K562 (cell line): ENCODE measurements around the gene ZNF620.

Source experiments
- CEBPB ChIP-seq: fragments of 450-650 bp; IDR thresholded peaks from 2 replicates; pipeline ENCODE4 v1.6.1; 2016; ENCODE audit warnings: missing genetic modification characterization, missing compliant biosample characterization
- CEBPG ChIP-seq, 3 experiments: fragments of 200-800 bp in 1 of 3; sonication (Bioruptor generic) in 1 of 3; sonication (generic) in 1 of 3; formaldehyde crosslinking in 1 of 3; IDR thresholded peaks in 2 of 3; conservative IDR thresholded peaks in 1 of 3; 2 replicates each; pipeline versions ENCODE4 v1.6.1 to v1.8.0; 2016 to 2022; ENCODE audit warnings: missing compliant biosample characterization in 2 of 3, missing genetic modification characterization in 2 of 3, mild to moderate bottlenecking in 1 of 3, missing genetic modification reagents in 1 of 3
- HCFC1 ChIP-seq: IDR thresholded peaks from 2 replicates; pipeline ENCODE4 v1.6.1; 2012; ENCODE audit warnings: low read depth, low read length, improper control_type of control experiment
- MTA1 ChIP-seq: fragments of 450-650 bp; IDR thresholded peaks from 2 replicates; pipeline ENCODE4 v1.6.1; 2017; ENCODE audit warnings: borderline replicate concordance
- U2AF2 ChIP-seq: fragments of 200-400 bp; formaldehyde crosslinking; optimal IDR thresholded peaks from 2 replicates; pipeline ENCODE3; 2017; ENCODE audit warnings: low read depth, mild to moderate bottlenecking, low read length
- ZFP36 ChIP-seq: fragments of 150-350 bp; IDR thresholded peaks from 2 replicates; pipeline ENCODE4 v1.6.1; 2018; ENCODE audit warnings: low read length, low read depth; ENCODE audit not compliant: partially characterized antibody
- ZNF124 ChIP-seq: sonication (generic); formaldehyde crosslinking; IDR thresholded peaks from 2 replicates; pipeline ENCODE4 v1.8.1; 2022; ENCODE audit warnings: missing genetic modification reagents
- ZNF146 ChIP-seq: IDR thresholded peaks from one replicate; pipeline ENCODE4 v1.6.1; 2018; ENCODE audit warnings: missing compliant biosample characterization; ENCODE audit not compliant: unreplicated experiment
- TF ChIP-seq, protein P1 (sequence below), 3 experiments: IDR thresholded peaks in 2 of 3; conservative IDR thresholded peaks in 1 of 3; 2 replicates each; pipeline ENCODE4 v1.5.1; 2011 to 2012; ENCODE audit warnings: low read length in 3 of 3, mild to moderate bottlenecking in 3 of 3, control low read depth in 2 of 3, improper control_type of control experiment in 1 of 3, inconsistent platforms in 1 of 3, low read depth in 1 of 3, mixed read lengths in 1 of 3, moderate library complexity in 1 of 3; ENCODE audit not compliant: insufficient read depth in 2 of 3

DNA sequence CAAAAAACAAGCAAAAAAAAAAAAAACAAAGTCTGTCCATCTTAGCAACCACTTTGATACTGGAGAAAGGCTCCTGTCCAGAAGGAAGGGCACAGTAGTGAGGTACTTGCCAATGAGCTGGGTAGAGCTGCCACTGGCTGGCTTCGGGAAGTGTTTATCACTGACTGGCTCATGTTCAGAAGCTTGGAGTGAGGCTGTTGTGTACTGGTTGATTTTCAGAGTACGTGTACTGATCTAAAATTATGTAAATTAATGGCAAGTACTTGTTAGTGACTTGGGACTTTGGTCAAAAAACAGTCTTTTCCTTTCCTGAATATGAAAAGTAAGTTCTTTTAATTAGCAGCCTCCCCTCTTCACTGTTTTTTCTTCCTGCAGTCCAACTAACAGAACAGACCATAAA, 17.9 kb downstream of the ZNF620 start:
- no peak for TF ChIP-seq ZFP36
- TF ChIP-seq CEBPG (CRISPR knock-in tag; IDR thresholded peaks at IDR 0.05) = no peak
- TF ChIP-seq CEBPG (tag; conservative IDR thresholded peaks at IDR 0.05 in 1 of 2, IDR thresholded peaks at IDR 0.05 in 1 of 2) = no peak
- no peak for TF ChIP-seq ZNF124
- TF ChIP-seq ZNF146 (CRISPR knock-in tag) = no peak
- no peak for TF ChIP-seq U2AF2
- no peak for TF ChIP-seq HCFC1
- no peak for TF ChIP-seq MTA1
- TF ChIP-seq, protein P1, sequence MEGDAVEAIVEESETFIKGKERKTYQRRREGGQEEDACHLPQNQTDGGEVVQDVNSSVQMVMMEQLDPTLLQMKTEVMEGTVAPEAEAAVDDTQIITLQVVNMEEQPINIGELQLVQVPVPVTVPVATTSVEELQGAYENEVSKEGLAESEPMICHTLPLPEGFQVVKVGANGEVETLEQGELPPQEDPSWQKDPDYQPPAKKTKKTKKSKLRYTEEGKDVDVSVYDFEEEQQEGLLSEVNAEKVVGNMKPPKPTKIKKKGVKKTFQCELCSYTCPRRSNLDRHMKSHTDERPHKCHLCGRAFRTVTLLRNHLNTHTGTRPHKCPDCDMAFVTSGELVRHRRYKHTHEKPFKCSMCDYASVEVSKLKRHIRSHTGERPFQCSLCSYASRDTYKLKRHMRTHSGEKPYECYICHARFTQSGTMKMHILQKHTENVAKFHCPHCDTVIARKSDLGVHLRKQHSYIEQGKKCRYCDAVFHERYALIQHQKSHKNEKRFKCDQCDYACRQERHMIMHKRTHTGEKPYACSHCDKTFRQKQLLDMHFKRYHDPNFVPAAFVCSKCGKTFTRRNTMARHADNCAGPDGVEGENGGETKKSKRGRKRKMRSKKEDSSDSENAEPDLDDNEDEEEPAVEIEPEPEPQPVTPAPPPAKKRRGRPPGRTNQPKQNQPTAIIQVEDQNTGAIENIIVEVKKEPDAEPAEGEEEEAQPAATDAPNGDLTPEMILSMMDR (IDR thresholded peaks at IDR 0.05 in 2 of 3, conservative IDR thresholded peaks at IDR 0.05 in 1 of 3; ENCODE audit: insufficient read depth in 2 of 3, low read depth in 1 of 3, low read length in 3 of 3) = no peak
- TF ChIP-seq CEBPB (tag) = no peak
